ENCODE data around the gene DNAH10. TPM values are rescaled to one million over a fixed set of nuclear protein-coding genes. Genes with fewer than 3 reads are reported as not detected.

The DNAH10 gene
- total RNA-seq, 1 experiment from 2014 or later = 0.14 TPM

DNA sequence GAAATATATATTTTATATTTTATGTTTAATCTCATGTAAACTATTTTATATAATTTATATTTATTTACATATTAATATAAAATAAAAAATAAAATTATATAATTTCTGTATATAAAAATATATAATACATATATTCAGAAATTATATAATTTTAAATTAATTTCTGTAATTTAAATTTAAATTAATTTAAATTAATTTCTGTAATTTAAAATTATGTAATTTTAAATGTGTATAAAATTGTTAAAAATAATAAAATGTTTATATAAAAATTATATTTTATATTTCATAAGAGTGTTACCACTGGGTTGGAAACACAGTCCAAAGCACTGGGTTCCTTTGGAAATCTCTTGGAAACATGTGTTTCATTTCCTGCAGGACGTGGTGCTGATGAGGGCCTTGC is 94.6 kb downstream of the DNAH10 start:
- H3K4me3 Mint-ChIP-seq (ENCODE audit: low read depth, unreplicated experiment) = no peak overlapping the region
- peaks cover 34% of the 10 kb centered on the region for H3K27me3 Mint-ChIP-seq (ENCODE audit: unreplicated experiment)
- CTCF ChIA-PET = no interaction called here

DNA sequence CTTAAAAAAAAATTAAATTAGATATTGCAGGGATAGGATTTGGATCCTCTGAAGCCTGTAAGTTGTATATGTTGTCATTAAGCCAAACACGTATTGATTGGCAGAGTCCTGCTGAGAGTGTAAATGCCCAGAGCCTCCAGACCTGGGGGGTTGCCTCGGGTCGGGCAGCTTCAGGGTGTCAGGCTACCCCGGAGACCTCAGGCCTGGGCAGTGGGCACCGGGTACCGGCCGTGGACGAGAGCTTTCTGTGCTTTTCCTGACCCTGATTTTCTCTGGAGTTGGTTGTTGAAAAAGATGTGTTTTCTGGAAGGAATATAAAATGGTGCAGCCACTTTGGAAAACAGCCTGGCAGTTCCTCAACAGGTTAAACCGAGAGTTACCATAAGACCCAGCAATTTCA is 96.1 kb downstream of the DNAH10 start:
- H3K9me3 Mint-ChIP-seq (ENCODE audit: low read depth, unreplicated experiment) = peaks cover 3% of the 10 kb centered on the region
- H3K4me1 Mint-ChIP-seq (ENCODE audit: low read depth, unreplicated experiment) = no peaks in the 10 kb centered on the region
- no peak for DNase-seq
- CTCF ChIA-PET = no interaction called here
- H3K36me3 Mint-ChIP-seq (ENCODE audit: insufficient read depth, unreplicated experiment) = no peaks in the 10 kb centered on the region
- H3K27ac Mint-ChIP-seq (ENCODE audit: unreplicated experiment) = no peak overlapping the region
- intact Hi-C loops (cut with micrococcal nuclease; ENCODE audit: unreplicated experiment) = no loop called here
- BruUV-seq (replicated peaks) = no TSS peak
- H3K27me3 Mint-ChIP-seq (ENCODE audit: unreplicated experiment) = peaks cover 37% of the 10 kb centered on the region
- TF ChIP-seq, protein P1, sequence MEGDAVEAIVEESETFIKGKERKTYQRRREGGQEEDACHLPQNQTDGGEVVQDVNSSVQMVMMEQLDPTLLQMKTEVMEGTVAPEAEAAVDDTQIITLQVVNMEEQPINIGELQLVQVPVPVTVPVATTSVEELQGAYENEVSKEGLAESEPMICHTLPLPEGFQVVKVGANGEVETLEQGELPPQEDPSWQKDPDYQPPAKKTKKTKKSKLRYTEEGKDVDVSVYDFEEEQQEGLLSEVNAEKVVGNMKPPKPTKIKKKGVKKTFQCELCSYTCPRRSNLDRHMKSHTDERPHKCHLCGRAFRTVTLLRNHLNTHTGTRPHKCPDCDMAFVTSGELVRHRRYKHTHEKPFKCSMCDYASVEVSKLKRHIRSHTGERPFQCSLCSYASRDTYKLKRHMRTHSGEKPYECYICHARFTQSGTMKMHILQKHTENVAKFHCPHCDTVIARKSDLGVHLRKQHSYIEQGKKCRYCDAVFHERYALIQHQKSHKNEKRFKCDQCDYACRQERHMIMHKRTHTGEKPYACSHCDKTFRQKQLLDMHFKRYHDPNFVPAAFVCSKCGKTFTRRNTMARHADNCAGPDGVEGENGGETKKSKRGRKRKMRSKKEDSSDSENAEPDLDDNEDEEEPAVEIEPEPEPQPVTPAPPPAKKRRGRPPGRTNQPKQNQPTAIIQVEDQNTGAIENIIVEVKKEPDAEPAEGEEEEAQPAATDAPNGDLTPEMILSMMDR (IDR thresholded peaks at IDR 0.05; ENCODE audit: unreplicated experiment) = no peak
- no peak overlapping the region for H3K4me3 Mint-ChIP-seq (ENCODE audit: low read depth, unreplicated experiment)

More for the DNA sequence above, 94.6 kb downstream of the DNAH10 start:
- Mint-ChIP-seq H3K36me3 (ENCODE audit: insufficient read depth, unreplicated experiment) (no peaks in the 10 kb centered on the region), H3K27ac (ENCODE audit: unreplicated experiment) (no peak overlapping the region), H3K9me3 (ENCODE audit: low read depth, unreplicated experiment) (no peaks in the 10 kb centered on the region), H3K4me1 (ENCODE audit: low read depth, unreplicated experiment) (no peaks in the 10 kb centered on the region)
- DNase-seq = no peak
- no TSS peak for BruUV-seq (replicated peaks)
- TF ChIP-seq, protein P1 (IDR thresholded peaks at IDR 0.05; ENCODE audit: unreplicated experiment) = no peak
- intact Hi-C loops (cut with micrococcal nuclease; ENCODE audit: unreplicated experiment) = no loop called here

DNA sequence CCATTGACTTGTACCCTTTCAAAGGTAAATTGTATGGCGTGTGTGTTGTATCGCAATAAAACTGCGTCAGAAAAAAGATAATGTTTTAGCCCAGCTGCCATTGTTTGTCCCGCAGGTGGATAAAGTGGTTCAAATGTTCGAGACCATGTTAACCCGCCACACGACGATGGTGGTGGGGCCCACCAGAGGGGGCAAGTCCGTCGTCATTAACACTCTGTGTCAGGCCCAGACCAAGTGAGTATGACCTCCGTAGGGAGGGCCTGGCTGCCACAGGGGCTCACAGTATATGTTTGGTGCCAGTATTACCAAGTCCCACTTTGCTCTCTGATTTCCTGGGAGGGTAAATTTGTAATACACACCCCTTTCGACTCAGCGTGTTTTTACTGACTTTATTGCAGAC is 96.9 kb downstream of the DNAH10 start:
- TF ChIP-seq, protein P1 (IDR thresholded peaks at IDR 0.05; ENCODE audit: unreplicated experiment) = no peak
- Mint-ChIP-seq H3K4me1 (ENCODE audit: low read depth, unreplicated experiment) (no peaks in the 10 kb centered on the region), H3K9me3 (ENCODE audit: low read depth, unreplicated experiment) (peaks cover 3% of the 10 kb centered on the region), H3K27me3 (ENCODE audit: unreplicated experiment) (peaks cover 41% of the 10 kb centered on the region), H3K4me3 (ENCODE audit: low read depth, unreplicated experiment) (no peak overlapping the region), H3K27ac (ENCODE audit: unreplicated experiment) (no peak overlapping the region), H3K36me3 (ENCODE audit: insufficient read depth, unreplicated experiment) (no peaks in the 10 kb centered on the region)
- intact Hi-C loops (cut with micrococcal nuclease; ENCODE audit: unreplicated experiment) = no loop called here
- DNase-seq = no peak
- CTCF ChIA-PET = no interaction called here
- BruUV-seq (replicated peaks) = no TSS peak

DNA sequence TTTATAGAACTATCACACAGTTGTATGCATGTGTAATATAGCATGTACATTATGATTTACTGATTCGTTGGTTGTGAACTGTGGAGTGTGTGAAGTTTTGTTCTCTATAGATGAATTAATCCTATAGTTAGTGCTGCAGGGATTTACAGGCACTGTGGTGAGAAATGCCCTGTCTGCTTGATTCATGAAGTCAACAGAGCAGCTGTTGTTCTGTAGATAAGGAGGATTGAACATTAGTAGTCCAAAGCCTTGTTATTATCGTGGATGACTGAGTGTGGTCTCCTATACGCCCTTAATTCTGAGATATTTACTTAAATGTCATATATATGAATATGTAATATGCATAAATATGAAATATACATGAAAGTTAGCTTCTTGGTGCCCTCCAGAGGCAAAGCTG is 98.3 kb downstream of the DNAH10 start:
- TF ChIP-seq, protein P1 (IDR thresholded peaks at IDR 0.05; ENCODE audit: unreplicated experiment) = no peak
- intact Hi-C loops (cut with micrococcal nuclease; ENCODE audit: unreplicated experiment) = no loop called here
- H3K4me1 Mint-ChIP-seq (ENCODE audit: low read depth, unreplicated experiment) = no peaks in the 10 kb centered on the region
- peaks cover 3% of the 10 kb centered on the region for H3K9me3 Mint-ChIP-seq (ENCODE audit: low read depth, unreplicated experiment)
- no peak overlapping the region for H3K27ac Mint-ChIP-seq (ENCODE audit: unreplicated experiment)
- CTCF ChIA-PET = no interaction called here
- H3K27me3 Mint-ChIP-seq (ENCODE audit: unreplicated experiment) = peaks cover 41% of the 10 kb centered on the region
- no peak overlapping the region for H3K4me3 Mint-ChIP-seq (ENCODE audit: low read depth, unreplicated experiment)
- H3K36me3 Mint-ChIP-seq (ENCODE audit: insufficient read depth, unreplicated experiment) = no peaks in the 10 kb centered on the region
- no peak for DNase-seq
- BruUV-seq (replicated peaks) = no TSS peak

Measured in Calu3 (cell line).